NT2/D1 (cell line): ENCODE data around the gene CTNS.

Source experiments
- DNase-seq: peaks from one replicate; pipeline ENCODE4 v3.0.0-alpha.2; 2011; ENCODE audit warnings: low read depth, low spot score
- H3K27me3 ChIP-seq: 2 replicates; pipeline ENCODE4 v1.6.0; 2011; ENCODE audit warnings: mild to moderate bottlenecking; ENCODE audit not compliant: insufficient read length, insufficient read depth
- H3K36me3 ChIP-seq: 2 replicates; pipeline ENCODE4 v1.6.1; 2011; ENCODE audit warnings: mild to moderate bottlenecking, low read length, mixed read lengths; ENCODE audit not compliant: insufficient read depth, insufficient read length
- H3K4me1 ChIP-seq: 2 replicates; pipeline ENCODE4 v1.5.1; 2011; ENCODE audit not compliant: insufficient read depth, insufficient read length
- H3K4me3 ChIP-seq: 2 replicates; pipeline ENCODE4 v1.5.1; 2011; ENCODE audit warnings: low read depth; ENCODE audit not compliant: insufficient read length
- H3K9ac ChIP-seq: 2 replicates; pipeline ENCODE4 v1.6.0; 2011; ENCODE audit warnings: low read depth; ENCODE audit not compliant: insufficient read length
- H3K9me3 ChIP-seq: 2 replicates; pipeline ENCODE4 v1.5.1; 2011; ENCODE audit warnings: mild to moderate bottlenecking, low read length; ENCODE audit not compliant: insufficient read depth
- SUZ12 ChIP-seq: IDR thresholded peaks from 2 replicates; pipeline ENCODE4 v1.6.1; 2011; ENCODE audit not compliant: insufficient read length, insufficient read depth; ENCODE audit errors: extremely low read depth
- YY1 ChIP-seq: IDR thresholded peaks from 2 replicates; pipeline ENCODE4 v1.6.1; 2011; ENCODE audit not compliant: insufficient read length, insufficient read depth
- ZNF274 ChIP-seq: IDR thresholded peaks from 2 replicates; pipeline ENCODE4 v1.6.1; 2011; ENCODE audit warnings: mild to moderate bottlenecking, low read depth, low read length

CTNS gene

DNA sequence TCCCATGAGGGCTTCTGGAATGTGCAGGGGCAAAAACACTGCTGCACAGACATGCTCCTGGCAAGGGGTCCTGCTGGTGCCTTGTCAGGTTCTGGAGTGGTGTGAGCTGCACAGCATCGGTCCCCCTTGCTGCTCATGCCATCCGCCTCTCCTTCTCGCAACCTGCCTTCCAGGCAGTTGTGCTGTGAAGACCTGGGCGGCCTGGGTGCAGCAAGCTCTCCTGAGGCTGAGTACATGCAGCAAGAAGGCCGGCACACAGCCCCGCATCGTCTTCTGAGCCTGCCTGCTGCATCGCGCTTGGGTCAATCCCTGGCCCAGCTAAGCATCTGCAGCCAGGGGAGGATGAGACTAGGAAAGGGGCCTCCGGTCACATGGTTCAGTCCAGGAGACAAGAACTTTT lies 26.9 kb upstream of the CTNS start:
- H3K9me3 ChIP-seq = peaks cover 9% of the 10 kb centered on the region; the same call in 1 of the 2 replicates
- H3K27me3 ChIP-seq = no peaks in the 10 kb centered on the region
- H3K4me3 ChIP-seq = no peak overlapping the region
- H3K4me1 ChIP-seq = peaks cover 4% of the 10 kb centered on the region
- peaks cover 77% of the 10 kb centered on the region for H3K36me3 ChIP-seq
- TF ChIP-seq YY1 (no peak), ZNF274 (no peak), SUZ12 (no peak)
- no peak overlapping the region for H3K9ac ChIP-seq
- DNase-seq = no peak

DNA sequence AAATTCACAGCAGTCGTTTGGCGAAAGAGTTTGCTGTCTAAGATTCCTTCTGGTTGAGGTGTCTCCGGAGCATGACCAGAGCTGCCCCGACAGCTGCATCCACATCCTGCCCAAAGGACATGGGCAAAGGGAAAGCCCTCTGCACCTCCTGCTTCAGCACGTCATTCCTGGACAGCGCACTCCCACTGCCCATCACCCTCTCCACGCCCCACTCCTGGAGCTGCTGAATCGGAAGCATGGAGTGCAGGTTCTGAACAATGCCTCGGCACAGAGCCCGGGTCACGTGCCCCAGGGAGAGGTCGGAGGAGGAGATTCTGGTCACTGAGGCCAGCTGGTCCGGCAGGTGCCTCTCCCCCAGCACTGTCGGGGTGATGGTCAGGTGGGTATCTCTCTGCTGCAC lies 26.0 kb upstream of the CTNS start:
- Histone ChIP-seq H3K27me3 (no peaks in the 10 kb centered on the region), H3K36me3 (peaks cover 79% of the 10 kb centered on the region), H3K9ac (no peak overlapping the region), H3K4me3 (no peak overlapping the region), H3K9me3 (peaks cover 9% of the 10 kb centered on the region; the same call in 1 of the 2 replicates), H3K4me1 (peaks cover 4% of the 10 kb centered on the region)
- DNase-seq = no peak
- TF ChIP-seq SUZ12 (no peak), YY1 (no peak), ZNF274 (no peak)

DNA sequence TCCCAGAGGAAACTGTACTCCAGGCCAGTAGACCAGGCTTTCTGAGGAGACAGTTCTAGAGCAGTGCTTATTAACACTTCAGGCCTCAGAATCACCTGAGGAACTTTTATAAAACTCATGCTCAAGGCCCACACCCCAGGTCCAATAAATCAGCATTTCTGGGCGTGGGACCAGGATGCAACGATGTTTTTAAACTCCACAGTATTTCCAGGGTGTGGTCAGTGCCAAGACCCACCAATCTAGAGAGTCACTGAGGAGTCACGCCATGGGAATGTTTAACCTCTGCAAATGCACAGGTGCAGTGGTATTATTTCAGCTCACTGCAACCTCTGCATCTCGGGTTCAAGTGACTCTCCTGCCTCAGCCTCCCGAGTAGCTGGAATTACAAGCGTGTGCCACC lies 23.4 kb upstream of the CTNS start:
- H3K27me3 ChIP-seq = no peaks in the 10 kb centered on the region
- no peaks in the 10 kb centered on the region for H3K9me3 ChIP-seq
- DNase-seq = no peak
- H3K4me1 ChIP-seq = no peaks in the 10 kb centered on the region
- H3K4me3 ChIP-seq = no peak overlapping the region
- H3K9ac ChIP-seq = no peak overlapping the region
- peaks cover 72% of the 10 kb centered on the region for H3K36me3 ChIP-seq
- no peak for TF ChIP-seq SUZ12
- no peak for TF ChIP-seq YY1
- no peak for TF ChIP-seq ZNF274

DNA sequence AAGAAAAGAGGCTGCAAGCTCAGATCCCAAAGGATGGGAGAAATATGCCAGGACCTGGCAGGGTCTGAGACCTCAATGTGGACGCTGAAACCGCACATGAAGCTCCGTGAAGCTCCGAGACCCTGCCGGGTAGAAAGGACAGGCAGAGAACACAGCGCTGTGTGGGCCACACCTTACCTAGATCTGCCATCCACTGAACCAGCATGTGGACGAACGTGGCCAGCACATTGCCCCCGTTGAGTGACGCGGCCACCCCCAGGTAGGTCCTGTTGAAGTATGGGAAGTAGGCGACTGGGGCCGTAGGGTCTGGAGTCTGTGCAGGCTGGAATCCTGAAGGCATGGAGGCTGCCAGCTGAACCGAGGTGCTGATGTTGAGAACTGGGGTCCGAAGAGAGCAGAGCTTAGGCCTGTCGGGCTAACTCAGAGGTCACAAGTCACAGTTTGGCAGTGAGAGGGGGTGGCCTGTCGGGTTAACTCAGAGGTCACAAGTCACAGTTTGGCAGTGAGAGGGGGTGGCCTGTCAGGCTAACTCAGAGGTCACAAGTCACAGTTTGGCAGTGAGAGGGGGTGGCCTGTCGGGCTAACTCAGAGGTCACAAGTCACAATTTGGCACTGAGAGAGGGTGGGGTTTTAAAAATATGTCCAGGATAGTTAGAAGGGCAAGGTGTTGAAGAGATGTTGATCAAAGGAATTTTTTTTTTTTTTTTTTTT lies 21.2 kb upstream of the CTNS start:
- TF ChIP-seq SUZ12 (no peak), ZNF274 (no peak), YY1 (no peak)
- Histone ChIP-seq H3K9ac (no peak overlapping the region), H3K9me3 (no peaks in the 10 kb centered on the region), H3K4me3 (no peak overlapping the region), H3K27me3 (no peaks in the 10 kb centered on the region), H3K4me1 (no peaks in the 10 kb centered on the region), H3K36me3 (peaks cover 61% of the 10 kb centered on the region)
- no peak for DNase-seq

DNA sequence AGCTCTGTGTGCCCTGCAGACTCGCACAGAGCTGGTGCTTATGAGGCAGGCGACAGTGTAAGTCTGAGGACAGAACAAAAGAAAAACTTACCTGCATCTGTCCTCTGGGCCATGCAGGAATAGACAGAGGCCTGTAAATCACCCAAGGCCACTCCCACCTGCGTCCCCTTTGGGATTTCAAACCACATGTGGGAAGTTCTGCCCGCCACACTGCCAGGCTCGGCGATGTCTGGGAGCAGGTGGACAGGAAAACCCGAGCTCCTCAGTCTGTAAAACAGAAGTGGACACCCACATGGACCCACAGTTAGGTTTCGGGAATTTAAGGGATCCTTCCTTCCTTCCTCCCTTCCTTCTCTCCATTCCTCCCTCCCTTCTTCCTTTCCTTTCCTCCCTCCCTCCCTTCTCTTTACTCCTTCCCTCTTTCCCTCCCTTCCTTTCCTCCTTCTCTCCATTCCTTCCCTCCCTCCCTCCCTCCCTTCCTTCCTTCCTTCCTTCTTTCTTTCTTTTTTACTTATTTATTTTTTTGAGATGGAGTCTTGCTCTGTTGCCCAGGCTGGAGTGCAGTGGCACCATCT lies 15.3 kb upstream of the CTNS start:
- TF ChIP-seq SUZ12 (no peak), ZNF274 (no peak), YY1 (no peak)
- DNase-seq = no peak
- Histone ChIP-seq H3K4me3 (no peak overlapping the region), H3K9me3 (no peaks in the 10 kb centered on the region), H3K36me3 (peaks cover 59% of the 10 kb centered on the region), H3K9ac (no peak overlapping the region), H3K4me1 (no peaks in the 10 kb centered on the region), H3K27me3 (no peaks in the 10 kb centered on the region)

DNA sequence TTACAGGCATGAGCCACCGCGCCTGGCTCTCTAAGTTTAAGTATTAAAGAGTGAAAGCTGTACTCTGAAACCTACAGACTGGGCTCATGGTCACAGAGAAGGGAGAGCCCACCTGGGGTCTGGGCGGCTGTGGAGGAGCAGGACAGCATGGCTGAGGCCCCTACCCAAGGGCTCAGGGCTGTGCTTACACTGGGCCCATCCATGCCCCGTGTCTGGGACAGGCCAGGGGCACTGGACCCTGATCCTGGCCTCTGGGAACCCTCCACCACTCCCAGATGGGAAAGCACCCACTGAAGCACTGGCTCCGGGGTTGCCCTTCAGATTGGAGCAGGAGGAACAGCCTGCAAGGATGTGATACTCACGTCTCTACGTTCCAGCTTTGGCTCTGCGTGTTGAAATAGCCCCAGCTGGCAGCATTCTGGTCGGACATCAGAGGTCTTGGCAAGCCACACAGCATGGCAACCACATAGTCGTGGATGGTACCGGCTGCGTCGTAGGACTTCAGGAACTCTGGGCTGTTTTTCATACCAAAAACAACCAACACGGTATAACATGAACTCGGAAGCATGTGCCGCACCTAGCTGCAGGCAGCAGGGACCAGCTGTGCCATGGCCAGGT lies 13.5 kb upstream of the CTNS start:
- Histone ChIP-seq H3K9ac (no peak overlapping the region), H3K4me1 (no peaks in the 10 kb centered on the region), H3K4me3 (no peak overlapping the region), H3K36me3 (peaks cover 62% of the 10 kb centered on the region), H3K27me3 (no peaks in the 10 kb centered on the region), H3K9me3 (no peaks in the 10 kb centered on the region)
- TF ChIP-seq ZNF274 (no peak), YY1 (no peak), SUZ12 (no peak)
- DNase-seq = no peak
